Right lobe of liver (tissue), 6 donors: ENCODE data around the gene PSPH. TPM values are rescaled to one million over a fixed set of nuclear protein-coding genes. Genes with fewer than 3 reads are reported as not detected.
"Not testable (repeated sequence)": the region's sequence is repeated elsewhere in the genome, so short reads cannot be mapped to it uniquely, and the experiment has no call there.

ENCODE experiments used
- ATAC-seq, 4 donors: fragments of 200-7000 bp; cut with Tn5 transposase; one replicate each; pipeline ENCODE4 v1.9.1; 2020; ENCODE audit warnings: mild to moderate bottlenecking in 4 of 4, moderate library complexity in 4 of 4
- DNase-seq, 3 donors: peaks; one replicate each; pipeline ENCODE4 v3.0.0-alpha.2; 2020
- H3K27ac ChIP-seq, 3 donors: fragments of 200-600 bp; one replicate each; pipeline ENCODE4 v1.8.0; 2022
- H3K27me3 ChIP-seq, 2 donors: fragments of 200-600 bp; one replicate each; pipeline ENCODE4 v1.8.0; 2022
- H3K36me3 ChIP-seq, 4 donors: fragments of 200-600 bp; sonication (generic) in 1 of 4; one replicate each; pipeline versions ENCODE4 v1.5.1 to v1.8.0; 2017 to 2022; ENCODE audit warnings: control low read depth in 1 of 4
- H3K4me1 ChIP-seq, 4 donors: fragments of 200-600 bp; sonication (generic) in 1 of 4; one replicate each; pipeline versions ENCODE4 v1.5.1 to v1.8.0; 2017 to 2022; ENCODE audit warnings: control low read depth in 1 of 4
- H3K4me3 ChIP-seq, 3 donors: fragments of 200-600 bp; one replicate each; pipeline ENCODE4 v1.8.0; 2022
- H3K9me3 ChIP-seq, 4 donors: fragments of 200-600 bp; sonication (generic) in 1 of 4; one replicate each; pipeline versions ENCODE4 v1.5.1 to v1.8.0; 2017 to 2022; ENCODE audit warnings: control low read depth in 1 of 4
- POLR2A ChIP-seq: fragments of 450-650 bp; IDR thresholded peaks from one replicate; pipeline ENCODE4 v1.6.1; 2017; ENCODE audit warnings: antibody characterized with exemption, mild to moderate bottlenecking
- WGBS: methylation state at CpG from one replicate; pipeline ENCODE4 v1.1.6; 2018; ENCODE audit warnings: low coverage, low lambda C conversion rate; ENCODE audit not compliant: insufficient coverage; ENCODE audit errors: missing lambda C conversion rate; 5-methylcytosine and 5-hydroxymethylcytosine counted together
- intact Hi-C, 2 donors: fragments of 100-400 bp; cut with DNase I; formaldehyde crosslinking; loops; one replicate each; pipeline versions ENCODE4 v1.11.2 to v1.14.1; 2022
- long read RNA-seq: library from polyadenylated mRNA; unstranded; transcript quantifications from one replicate; pipeline ENCODE4 v2.0.0, GENCODE V29; 2019
- total RNA-seq, 6 experiments: library from RNA; depleted of rRNA in 2 of 6; stranded (reverse); fragments of >200 nt in 2 of 6; fragmentation: NEBNext Ultra II Directional in 3 of 6; extraction: Animal tissue kit (Norgen Biotek cat#: 25700) in 3 of 6; gene quantifications; one replicate each; pipeline versions ENCODE4 v1.1.0 to v1.2.4, GENCODE V29; 2016 to 2023
- TF ChIP-seq, protein P1 (sequence below), 4 donors: fragments of 200-600 bp in 3 of 4; fragments of 450-650 bp in 1 of 4; IDR thresholded peaks; one replicate each; pipeline versions ENCODE4 v1.5.1 to v1.8.0; 2016 to 2022; ENCODE audit warnings: antibody characterized with exemption in 4 of 4, mild to moderate bottlenecking in 2 of 4
- donor health status: DM: no; HTN: yes; CAD: no.
- donor health status: DM: no; HTN: no; CAD: no.
- donor health status: DM: no; HTN: no; CAD: no.
- donor health status: DM: no; HTN: yes; CAD: no.
- donor health status: DM: no; HTN: yes; CAD: no.

PSPH gene
- 10 to 100 TPM in 3 of 6 experiments, 1 to 10 TPM in 3; 5.3 to 32.2 (median 9.7) TPM for total RNA-seq
- long read RNA-seq, partial matches to known transcripts, result 0 of 2 reads
- long read RNA-seq, other reads (novel, unspliced or antisense), result 2 of 2 reads

- intact Hi-C loops, result no loop called here
- peak; percentile 99 for DNase-seq
- H3K4me1 ChIP-seq, result peaks cover 0 to 41% (median 12%) of the 10 kb centered on the region in 4 donors
- H3K9me3 ChIP-seq, result no peaks in the 10 kb centered on the region
- peak; percentile 91 for TF ChIP-seq POLR2A
- TF ChIP-seq, protein P1, sequence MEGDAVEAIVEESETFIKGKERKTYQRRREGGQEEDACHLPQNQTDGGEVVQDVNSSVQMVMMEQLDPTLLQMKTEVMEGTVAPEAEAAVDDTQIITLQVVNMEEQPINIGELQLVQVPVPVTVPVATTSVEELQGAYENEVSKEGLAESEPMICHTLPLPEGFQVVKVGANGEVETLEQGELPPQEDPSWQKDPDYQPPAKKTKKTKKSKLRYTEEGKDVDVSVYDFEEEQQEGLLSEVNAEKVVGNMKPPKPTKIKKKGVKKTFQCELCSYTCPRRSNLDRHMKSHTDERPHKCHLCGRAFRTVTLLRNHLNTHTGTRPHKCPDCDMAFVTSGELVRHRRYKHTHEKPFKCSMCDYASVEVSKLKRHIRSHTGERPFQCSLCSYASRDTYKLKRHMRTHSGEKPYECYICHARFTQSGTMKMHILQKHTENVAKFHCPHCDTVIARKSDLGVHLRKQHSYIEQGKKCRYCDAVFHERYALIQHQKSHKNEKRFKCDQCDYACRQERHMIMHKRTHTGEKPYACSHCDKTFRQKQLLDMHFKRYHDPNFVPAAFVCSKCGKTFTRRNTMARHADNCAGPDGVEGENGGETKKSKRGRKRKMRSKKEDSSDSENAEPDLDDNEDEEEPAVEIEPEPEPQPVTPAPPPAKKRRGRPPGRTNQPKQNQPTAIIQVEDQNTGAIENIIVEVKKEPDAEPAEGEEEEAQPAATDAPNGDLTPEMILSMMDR (IDR thresholded peaks at IDR 0.05), result no peak
- peak within 1 kb of the TSS; percentile 82 to 91 (median 89) for H3K27ac ChIP-seq
- H3K4me3 ChIP-seq, result peak within 1 kb of the TSS; percentile 82 to 92 (median 91)
- peak; percentile 92 to 98 (median 96) for ATAC-seq
- peaks cover 0 to 32% (median 17%) of the 10 kb centered on the region in 4 donors for H3K36me3 ChIP-seq
- 0% methylated on average over 15 of the region's 97 CpGs for WGBS
- H3K27me3 ChIP-seq, result no peaks in the 10 kb centered on the region
Measured at GRCh38 chr7:56051339-56052191, at the start of gene PSPH, which contains the start of gene CCT6A. PSPH (minus strand) TSS chr7:56051444; CDS start chr7:56021212, 30,232 bp downstream. CCT6A (plus strand) TSS chr7:56051765; CDS start chr7:56051849, 84 bp downstream.

GRCh38 chr7:56099653-56100052 lies 48.4 kb upstream of the PSPH start:
- no peak for TF ChIP-seq POLR2A
- TF ChIP-seq, protein P1 (IDR thresholded peaks at IDR 0.05), result no peak
- H3K27me3 ChIP-seq, result no peaks in the 10 kb centered on the region
- no peak overlapping the region for H3K4me3 ChIP-seq
- H3K9me3 ChIP-seq, result no peaks in the 10 kb centered on the region
- WGBS, result 83% methylated on average over 2 of the region's 3 CpGs
- intact Hi-C loops, result no loop called here
- H3K4me1 ChIP-seq, result no peaks in the 10 kb centered on the region
- ATAC-seq (no peak), DNase-seq (no peak)
- no peak overlapping the region for H3K27ac ChIP-seq
- peaks cover 12 to 49% (median 29%) of the 10 kb centered on the region in 4 donors for H3K36me3 ChIP-seq

- H3K4me3 ChIP-seq, result not testable (repeated sequence)
- WGBS, result 84% methylated on average over 7 of the region's 8 CpGs
Measured at GRCh38 chr7:56098187-56099008, 47.2 kb upstream of the PSPH start.

DNA sequence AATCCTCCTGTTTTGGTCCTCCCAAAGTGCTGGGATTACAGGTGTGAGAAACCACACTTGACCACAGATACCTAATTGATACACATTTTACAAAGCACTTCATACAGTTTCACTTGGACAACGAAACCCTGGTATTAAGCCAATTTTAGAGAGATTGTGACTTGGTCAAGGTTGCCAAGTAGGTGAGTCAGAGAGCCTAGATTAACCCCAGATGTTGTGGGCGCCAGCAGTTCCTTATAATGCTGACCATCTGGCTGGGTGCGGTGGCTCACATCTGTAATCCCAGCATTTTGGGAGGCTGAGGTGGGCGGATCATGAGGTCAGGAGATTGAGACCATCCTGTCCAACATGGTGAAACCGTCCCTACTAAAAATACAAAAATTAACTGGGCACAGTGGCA lies 46.5 kb upstream of the PSPH start:
- TF ChIP-seq, protein P1 (IDR thresholded peaks at IDR 0.05), result no peak
- 0% methylated on average over 1 of the region's 5 CpGs for WGBS

More at GRCh38 chr7:56098187-56099008, 47.2 kb upstream of the PSPH start:
- peak in 1 of 4 donors; percentile 22 for ATAC-seq
- peaks cover 9 to 39% (median 24%) of the 10 kb centered on the region in 4 donors for H3K36me3 ChIP-seq
- H3K27ac ChIP-seq, H3K4me1 ChIP-seq, H3K27me3 ChIP-seq, H3K9me3 ChIP-seq, DNase-seq, intact Hi-C loops: not testable (repeated sequence)

More for the DNA sequence above, 46.5 kb upstream of the PSPH start:
- Histone ChIP-seq H3K9me3 (no peaks in the 10 kb centered on the region), H3K4me1 (peaks cover 0 to 7% (median 3%) of the 10 kb centered on the region in 4 donors), H3K36me3 (peaks cover 9 to 32% (median 19%) of the 10 kb centered on the region in 4 donors), H3K27me3 (no peaks in the 10 kb centered on the region), H3K27ac (no peak overlapping the region), H3K4me3 (no peak overlapping the region)
- intact Hi-C loops, result no loop called here
- ATAC-seq (peak; percentile 41 to 68 (median 48)), DNase-seq (no peak)
